GM23338 (cell line): ENCODE results near the gene SSH3.

ENCODE experiments used
- CTCF ChIP-seq, 2 experiments: fragments of 200-600 bp in 1 of 2; sonication (generic) in 1 of 2; conservative IDR thresholded peaks; 2 replicates each; pipeline versions ENCODE4 v1.5.1 to v1.6.1; 2016 to 2017; ENCODE audit warnings: antibody characterized with exemption in 2 of 2, low read depth in 2 of 2, mild to moderate bottlenecking in 2 of 2, moderate library complexity in 1 of 2
- EZH2 ChIP-seq: fragments of 200-600 bp; sonication (generic); IDR thresholded peaks from one replicate; pipeline ENCODE4 v1.8.0; 2017; ENCODE audit warnings: antibody characterized with exemption, mild to moderate bottlenecking, low read depth; ENCODE audit not compliant: unreplicated experiment
- EZH2phosphoT487 ChIP-seq: fragments of 200-600 bp; sonication (generic); IDR thresholded peaks from one replicate; pipeline ENCODE4 v1.8.1; 2018; ENCODE audit warnings: antibody characterized with exemption; ENCODE audit not compliant: unreplicated experiment
- POLR2AphosphoS5 ChIP-seq: IDR thresholded peaks from 2 replicates; pipeline ENCODE4 v1.6.1; 2016; ENCODE audit warnings: antibody characterized with exemption, low read depth
- REST ChIP-seq: IDR thresholded peaks from one replicate; pipeline ENCODE4 v1.6.1; 2018; ENCODE audit warnings: antibody characterized with exemption; ENCODE audit not compliant: unreplicated experiment

- no peak for TF ChIP-seq CTCF (conservative IDR thresholded peaks at IDR 0.05; ENCODE audit: low read depth in 2 of 2)
- 0 out of 2 replicates have a peak, but pooled peaks have one; percentile 53 for TF ChIP-seq POLR2AphosphoS5
- no peak for TF ChIP-seq EZH2
- TF ChIP-seq EZH2phosphoT487, result no peak
- TF ChIP-seq REST, result no peak
Measured at GRCh38 chr11:67302571-67303131, 679 bp upstream of the SSH3 start.
